ENCODE data around the gene CHL1. TPM values are rescaled to one million over a fixed set of nuclear protein-coding genes. Genes with fewer than 3 reads are reported as not detected.

CHL1 gene
- total RNA-seq, 4 donors from 2014 or later: 28.2 to 49.2 (median 35.8) TPM

GRCh38 chr3:318903-319302 lies 122.3 kb downstream of the CHL1 start:
- no peak for TF ChIP-seq POLR2AphosphoS5 (IDR thresholded peaks at IDR 0.05)
- no peak for TF ChIP-seq EP300 (IDR thresholded peaks at IDR 0.05)
- TF ChIP-seq CTCF (IDR thresholded peaks at IDR 0.05): no peak
- TF ChIP-seq POLR2A (IDR thresholded peaks at IDR 0.05): no peak
- H3K4me3 ChIP-seq: no peak overlapping the region
- ATAC-seq: no peak
- no peak overlapping the region for H3K27ac ChIP-seq
- no peaks in the 10 kb centered on the region for H3K9me3 ChIP-seq
- no peaks in the 10 kb centered on the region for H3K36me3 ChIP-seq
- H3K27me3 ChIP-seq: no peaks in the 10 kb centered on the region
- 68 to 86% methylated on average over 1 to 2 of the region's 2 CpGs for WGBS, 2 donors (ENCODE audit: low coverage in 1 of 2)
- H3K4me1 ChIP-seq: no peaks in the 10 kb centered on the region

- Histone ChIP-seq H3K27me3 (no peaks in the 10 kb centered on the region), H3K4me1 (no peaks in the 10 kb centered on the region), H3K27ac (no peak overlapping the region), H3K4me3 (no peak overlapping the region), H3K9me3 (no peaks in the 10 kb centered on the region), H3K36me3 (no peaks in the 10 kb centered on the region)
- TF ChIP-seq POLR2AphosphoS5 (IDR thresholded peaks at IDR 0.05) (no peak), EP300 (IDR thresholded peaks at IDR 0.05) (no peak), POLR2A (IDR thresholded peaks at IDR 0.05) (no peak), CTCF (IDR thresholded peaks at IDR 0.05) (no peak)
- 87 to 100% methylated on average over 1 to 2 of the region's 2 CpGs for WGBS, 2 donors (ENCODE audit: low coverage in 1 of 2)
- no peak for ATAC-seq
Observed at GRCh38 chr3:324423-324822, 127.9 kb downstream of the CHL1 start.

- Histone ChIP-seq H3K9me3 (no peaks in the 10 kb centered on the region), H3K4me3 (no peak overlapping the region), H3K4me1 (no peaks in the 10 kb centered on the region), H3K36me3 (no peaks in the 10 kb centered on the region), H3K27ac (no peak overlapping the region), H3K27me3 (no peaks in the 10 kb centered on the region)
- WGBS, 2 donors (ENCODE audit: low coverage in 1 of 2): 80% methylated on average over 1 of the region's 1 CpG
- TF ChIP-seq EP300 (IDR thresholded peaks at IDR 0.05) (no peak), CTCF (IDR thresholded peaks at IDR 0.05) (no peak), POLR2A (IDR thresholded peaks at IDR 0.05) (no peak), POLR2AphosphoS5 (IDR thresholded peaks at IDR 0.05) (no peak)
- ATAC-seq: no peak
Observed at GRCh38 chr3:325495-325894, 128.9 kb downstream of the CHL1 start.

- Histone ChIP-seq H3K4me1 (no peaks in the 10 kb centered on the region), H3K27me3 (no peaks in the 10 kb centered on the region), H3K4me3 (no peak overlapping the region), H3K36me3 (no peaks in the 10 kb centered on the region), H3K27ac (no peak overlapping the region), H3K9me3 (no peaks in the 10 kb centered on the region)
- TF ChIP-seq POLR2A (IDR thresholded peaks at IDR 0.05) (no peak), CTCF (IDR thresholded peaks at IDR 0.05) (no peak), POLR2AphosphoS5 (IDR thresholded peaks at IDR 0.05) (no peak), EP300 (IDR thresholded peaks at IDR 0.05) (no peak)
- ATAC-seq: no peak
- 63 to 71% methylated on average over 1 of the region's 1 CpG for WGBS, 2 donors (ENCODE audit: low coverage in 1 of 2)
Observed at GRCh38 chr3:330494-331115, 134.0 kb downstream of the CHL1 start.

GRCh38 chr3:331881-332280 lies 135.3 kb downstream of the CHL1 start:
- Histone ChIP-seq H3K27me3 (no peaks in the 10 kb centered on the region), H3K9me3 (no peaks in the 10 kb centered on the region), H3K4me1 (no peaks in the 10 kb centered on the region), H3K27ac (no peak overlapping the region), H3K36me3 (no peaks in the 10 kb centered on the region), H3K4me3 (no peak overlapping the region)
- ATAC-seq: no peak
- WGBS, 2 donors (ENCODE audit: low coverage in 1 of 2): 67 to 74% methylated on average over 5 of the region's 5 CpGs
- no peak for TF ChIP-seq EP300 (IDR thresholded peaks at IDR 0.05)
- TF ChIP-seq POLR2A (IDR thresholded peaks at IDR 0.05): no peak
- no peak for TF ChIP-seq CTCF (IDR thresholded peaks at IDR 0.05)
- no peak for TF ChIP-seq POLR2AphosphoS5 (IDR thresholded peaks at IDR 0.05)

All from gastroesophageal sphincter (tissue), 4 donors.